Ovary (tissue), 9 donors: Measurements from ENCODE around the gene MAGI1. TPM values are rescaled to one million over a fixed set of nuclear protein-coding genes. Genes with fewer than 3 reads are reported as not detected.

Experiments
- DNase-seq, 5 donors: peaks; one replicate each; pipeline ENCODE4 v3.0.0-alpha.2; 2019 to 2020
- H3K27ac ChIP-seq, 2 donors: fragments of 200-600 bp; one replicate each; pipeline versions ENCODE4 v1.5.1 to v1.8.0; 2019 to 2022
- H3K27me3 ChIP-seq: fragments of 200-600 bp; one replicate; pipeline ENCODE4 v1.8.0; 2022
- H3K36me3 ChIP-seq: fragments of 200-600 bp; sonication (generic); one replicate; pipeline ENCODE4 v1.5.1; 2019
- H3K4me1 ChIP-seq: one replicate; pipeline ENCODE4 v1.8.1; 2013; ENCODE audit warnings: mild to moderate bottlenecking, moderate library complexity; ENCODE audit not compliant: insufficient read depth
- H3K4me3 ChIP-seq: fragments of 200-600 bp; sonication (generic); one replicate; pipeline ENCODE4 v1.5.1; 2017
- H3K9me3 ChIP-seq, 2 donors: fragments of 200-600 bp in 1 of 2; sonication (generic) in 1 of 2; one replicate each; pipeline versions ENCODE4 v1.5.1 to v1.8.1; 2013 to 2019; ENCODE audit warnings: mild to moderate bottlenecking in 1 of 2, moderate library complexity in 1 of 2
- EP300 ChIP-seq: sonication (generic); formaldehyde crosslinking; IDR thresholded peaks from one replicate; pipeline ENCODE4 v1.6.1; 2017; ENCODE audit warnings: antibody characterized with exemption
- POLR2A ChIP-seq: fragments of 450-650 bp; IDR thresholded peaks from one replicate; pipeline ENCODE4 v1.6.1; 2017; ENCODE audit warnings: antibody characterized with exemption, mild to moderate bottlenecking, moderate library complexity
- WGBS, 3 donors: extraction: QIAGEN DNeasy Blood & Tissue Kit in 1 of 3; methylation state at CpG; one replicate each; pipeline versions ENCODE4 v1.1.5 to v1.1.7; 2013 to 2017; 5-methylcytosine and 5-hydroxymethylcytosine counted together
- intact Hi-C, 4 donors: fragments of 100-400 bp; cut with DNase I; formaldehyde crosslinking; loops; one replicate each; pipeline versions ENCODE4 v1.11.0 to v1.15.1; 2022 to 2023
- polyA plus RNA-seq, 2 donors: library from polyadenylated mRNA; stranded (reverse); fragments of 200-250 nt in 1 of 2; fragments of 350-450 nt in 1 of 2; fragmentation: Illumina TruSeq in 1 of 2; extraction: RNeasy Lipid Tissue Mini Kit (QIAGEN cat#74804) in 1 of 2; gene quantifications; one replicate each; pipeline ENCODE4 v1.2.3, GENCODE V29; 2013 to 2014
- total RNA-seq, 7 donors: library from RNA; depleted of rRNA in 2 of 7; stranded (reverse); fragments of >200 nt in 2 of 7; fragmentation: NEBNext Ultra II Directional in 3 of 7; extraction: Animal tissue kit (Norgen Biotek cat#: 25700) in 3 of 7; gene quantifications; one replicate each; pipeline versions ENCODE4 v1.1.0 to v1.2.4, GENCODE V29; 2016 to 2023
- TF ChIP-seq, protein P1 (sequence below), 3 donors: fragments of 450-650 bp in 2 of 3; fragments of 200-600 bp in 1 of 3; IDR thresholded peaks; one replicate each; pipeline versions ENCODE4 v1.5.1 to v1.8.0; 2016 to 2022; ENCODE audit warnings: antibody characterized with exemption in 3 of 3, mild to moderate bottlenecking in 1 of 3
- donor health status: DM: no; HTN: no; CAD: no; lungs with moderate emphysema.
- donor health status: DM: no; HTN: no; CAD: no.
- donor health status: Bipolar disorder and iron deficiency.
- donor health status: DM: yes; HTN: yes; CAD: no.
- donor health status: DM: no; HTN: no; CAD: no.
- donor health status: DM: yes; HTN: yes; CAD: no.

The MAGI1 gene
- total and polyA plus RNA-seq, 9 donors = 5.5 to 35.7 (median 8.7) TPM

DNA sequence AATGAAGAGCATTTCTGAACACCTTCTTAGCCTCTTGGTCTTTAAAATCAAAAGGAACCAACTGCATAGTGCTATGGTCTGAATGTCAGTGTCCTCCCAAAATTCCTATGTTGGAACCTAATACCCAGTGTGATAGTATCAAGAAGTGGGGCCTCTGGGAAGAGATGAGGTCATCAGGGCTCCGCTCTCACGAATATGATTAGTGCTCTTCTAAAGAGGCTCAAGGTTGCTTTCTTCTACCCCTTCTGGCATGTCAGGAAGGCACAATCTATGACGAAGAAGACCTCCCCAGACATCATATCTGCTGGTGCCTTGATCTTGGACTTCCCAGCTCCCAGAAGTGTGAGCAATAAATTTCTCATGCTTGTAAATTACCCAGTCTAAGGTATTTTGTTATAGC is 209.5 kb downstream of the MAGI1 start:
- intact Hi-C loops = no loop called here
- Histone ChIP-seq H3K9me3 (no peaks in the 10 kb centered on the region), H3K27ac (no peak overlapping the region), H3K36me3 (no peaks in the 10 kb centered on the region), H3K27me3 (no peaks in the 10 kb centered on the region), H3K4me3 (no peak overlapping the region), H3K4me1 (no peaks in the 10 kb centered on the region)
- WGBS, 3 donors = 91 to 95% (median 93%) methylated on average over 3 of the region's 3 CpGs
- no peak for DNase-seq
- TF ChIP-seq EP300 (no peak), POLR2A (no peak)
- TF ChIP-seq, protein P1, sequence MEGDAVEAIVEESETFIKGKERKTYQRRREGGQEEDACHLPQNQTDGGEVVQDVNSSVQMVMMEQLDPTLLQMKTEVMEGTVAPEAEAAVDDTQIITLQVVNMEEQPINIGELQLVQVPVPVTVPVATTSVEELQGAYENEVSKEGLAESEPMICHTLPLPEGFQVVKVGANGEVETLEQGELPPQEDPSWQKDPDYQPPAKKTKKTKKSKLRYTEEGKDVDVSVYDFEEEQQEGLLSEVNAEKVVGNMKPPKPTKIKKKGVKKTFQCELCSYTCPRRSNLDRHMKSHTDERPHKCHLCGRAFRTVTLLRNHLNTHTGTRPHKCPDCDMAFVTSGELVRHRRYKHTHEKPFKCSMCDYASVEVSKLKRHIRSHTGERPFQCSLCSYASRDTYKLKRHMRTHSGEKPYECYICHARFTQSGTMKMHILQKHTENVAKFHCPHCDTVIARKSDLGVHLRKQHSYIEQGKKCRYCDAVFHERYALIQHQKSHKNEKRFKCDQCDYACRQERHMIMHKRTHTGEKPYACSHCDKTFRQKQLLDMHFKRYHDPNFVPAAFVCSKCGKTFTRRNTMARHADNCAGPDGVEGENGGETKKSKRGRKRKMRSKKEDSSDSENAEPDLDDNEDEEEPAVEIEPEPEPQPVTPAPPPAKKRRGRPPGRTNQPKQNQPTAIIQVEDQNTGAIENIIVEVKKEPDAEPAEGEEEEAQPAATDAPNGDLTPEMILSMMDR (IDR thresholded peaks at IDR 0.05) = no peak

- no peak overlapping the region for H3K27ac ChIP-seq
- intact Hi-C loops = no loop called here
- no peaks in the 10 kb centered on the region for H3K27me3 ChIP-seq
- no peaks in the 10 kb centered on the region for H3K36me3 ChIP-seq
- no peaks in the 10 kb centered on the region for H3K4me1 ChIP-seq
- H3K4me3 ChIP-seq = no peak overlapping the region
- no peaks in the 10 kb centered on the region for H3K9me3 ChIP-seq
- no peak for DNase-seq
- 78 to 92% (median 84%) methylated on average over 6 of the region's 6 CpGs for WGBS, 3 donors
- no peak for TF ChIP-seq POLR2A
- no peak for TF ChIP-seq EP300
- TF ChIP-seq, protein P1 (IDR thresholded peaks at IDR 0.05) = no peak
Observed at GRCh38 chr3:65828706-65829105, 210.0 kb downstream of the MAGI1 start.

- intact Hi-C loops = no loop called here
- no peak overlapping the region for H3K4me3 ChIP-seq
Observed at GRCh38 chr3:65827076-65827475, 211.6 kb downstream of the MAGI1 start.

DNA sequence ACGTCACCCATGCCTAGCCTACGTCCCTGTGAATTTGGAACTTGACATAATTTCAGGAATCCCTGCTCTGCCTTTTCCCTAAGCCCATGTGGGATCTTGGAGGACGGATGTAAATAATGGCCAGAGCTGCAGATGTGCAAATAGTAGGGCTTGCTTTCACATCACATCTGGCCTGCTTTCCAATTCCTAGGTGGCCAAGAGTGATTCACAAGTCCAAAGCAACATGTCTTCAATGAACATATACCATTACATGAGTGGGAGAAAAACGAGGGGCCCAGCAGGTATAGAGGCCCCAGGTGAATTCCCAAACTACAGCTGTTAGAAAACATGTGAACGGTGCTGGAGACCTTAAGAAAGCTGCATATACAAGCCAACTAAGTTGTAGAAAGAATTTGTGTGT is 214.6 kb downstream of the MAGI1 start:
- 70 to 83% (median 76%) methylated on average over 5 of the region's 5 CpGs for WGBS, 3 donors
- no peaks in the 10 kb centered on the region for H3K27me3 ChIP-seq
- H3K4me1 ChIP-seq = no peaks in the 10 kb centered on the region
- H3K27ac ChIP-seq = no peak overlapping the region
- H3K36me3 ChIP-seq = no peaks in the 10 kb centered on the region
- DNase-seq = no peak
- TF ChIP-seq EP300 (no peak), POLR2A (no peak)
- TF ChIP-seq, protein P1 (IDR thresholded peaks at IDR 0.05) = no peak
- intact Hi-C loops = no loop called here
- H3K9me3 ChIP-seq = no peaks in the 10 kb centered on the region
- no peak overlapping the region for H3K4me3 ChIP-seq

More at GRCh38 chr3:65827076-65827475, 211.6 kb downstream of the MAGI1 start:
- TF ChIP-seq POLR2A = no peak
- TF ChIP-seq, protein P1 (IDR thresholded peaks at IDR 0.05) = no peak
- TF ChIP-seq EP300 = no peak
- DNase-seq = no peak
- WGBS, 3 donors = 74 to 83% (median 82%) methylated on average over 2 of the region's 2 CpGs
- H3K36me3 ChIP-seq = no peaks in the 10 kb centered on the region
- no peaks in the 10 kb centered on the region for H3K27me3 ChIP-seq
- no peaks in the 10 kb centered on the region for H3K4me1 ChIP-seq
- no peaks in the 10 kb centered on the region for H3K9me3 ChIP-seq
- no peak overlapping the region for H3K27ac ChIP-seq
